HepG2 (cell line): ENCODE measurements around the gene RAN. TPM values are rescaled to one million over a fixed set of nuclear protein-coding genes. Genes with fewer than 3 reads are reported as not detected.

ENCODE experiments used
- ATAC-seq: fragments of 200-7000 bp; cut with Tn5 transposase; 3 replicates; pipeline ENCODE4 v1.9.1; 2020; ENCODE audit warnings: mild to moderate bottlenecking, moderate library complexity
- BruUV-seq: library from RNA; stranded (reverse); fragments of 400-500 nt; replicated peaks from 2 replicates; lab custom pipeline; 2021; lab: Mats Ljungman, UMichigan
- CTCF ChIA-PET: fragments of 300-600 bp; formaldehyde crosslinking; extraction: SDS; loops from one replicate; lab custom pipeline; 2021; ENCODE audit warnings: low total read pairs, inconsistent platforms, low intra/inter-chr PET ratio; lab: Yijun Ruan, JAX
- POLR2A ChIA-PET: fragments of 350-600 bp; sonication (Branson Sonifier 250); formaldehyde crosslinking; loops from one replicate; lab custom pipeline; 2020; ENCODE audit warnings: antibody characterized with exemption, inconsistent platforms; lab: Yijun Ruan, JAX
- DNase-seq: peaks from one replicate; pipeline ENCODE4 v3.0.0-alpha.2; 2015; ENCODE audit warnings: low spot score
- FAIRE-seq: peaks from 3 replicates; lab custom pipeline; 2011; peaks lifted over from hg19 to GRCh38; lab: Jason Lieb, UNC
- H2AFZ ChIP-seq: one replicate; pipeline ENCODE4 v1.6.1; 2011; ENCODE audit warnings: low read length, inconsistent platforms
- H3K27ac ChIP-seq: fragments of 300-600 bp; 3 replicates; pipeline ENCODE4 v1.8.0; 2011; ENCODE audit warnings: mixed run types, mild to moderate bottlenecking, mixed read lengths, low read length, inconsistent platforms; ENCODE audit not compliant: insufficient read depth; ENCODE audit errors: extremely low read length
- H3K27me3 ChIP-seq, 2 experiments: fragments of 200-600 bp in 1 of 2; 2 replicates in 1 of 2; 3 replicates in 1 of 2; pipeline versions ENCODE4 v1.6.0 to v1.8.0; 2011; ENCODE audit warnings: low read length in 2 of 2, mild to moderate bottlenecking in 2 of 2, moderate library complexity in 2 of 2, inconsistent platforms in 1 of 2; ENCODE audit not compliant: insufficient read depth in 2 of 2, control insufficient read depth in 1 of 2
- H3K36me3 ChIP-seq, 2 experiments: fragments of 200-600 bp in 1 of 2; replicated peaks in 1 of 2; 2 replicates in 1 of 2; 3 replicates in 1 of 2; pipeline versions ENCODE4 v1.5.1 to v1.8.0; 2011; ENCODE audit warnings: low read length in 2 of 2, inconsistent platforms in 1 of 2; ENCODE audit not compliant: insufficient read depth in 2 of 2, control insufficient read depth in 1 of 2
- H3K4me1 ChIP-seq: 2 replicates; pipeline ENCODE4 v1.5.1; 2012; ENCODE audit warnings: low read length, inconsistent platforms; ENCODE audit not compliant: insufficient read depth
- H3K4me2 ChIP-seq: 2 replicates; pipeline ENCODE4 v1.6.0; 2011; ENCODE audit warnings: low read depth, low read length, inconsistent platforms
- H3K4me3 ChIP-seq, 3 experiments: fragments of 200-600 bp in 1 of 3; sonication (generic), shearing (Covaris generic) in 1 of 3; replicated peaks in 1 of 3; 2 replicates each; pipeline ENCODE4 v1.5.1; 2011 to 2016; ENCODE audit warnings: low read length in 3 of 3, inconsistent platforms in 2 of 3, low read depth in 2 of 3, mild to moderate bottlenecking in 2 of 3, control low read depth in 1 of 3, mixed read lengths in 1 of 3; ENCODE audit not compliant: insufficient read depth in 1 of 3
- H3K79me2 ChIP-seq: one replicate; pipeline ENCODE4 v1.6.1; 2011; ENCODE audit warnings: low read length, inconsistent platforms; ENCODE audit not compliant: insufficient read depth
- H3K9ac ChIP-seq: 2 replicates; pipeline ENCODE4 v1.6.0; 2011; ENCODE audit warnings: mild to moderate bottlenecking, low read depth, low read length, inconsistent platforms; ENCODE audit not compliant: insufficient read depth
- H3K9me3 ChIP-seq: 2 replicates; pipeline ENCODE4 v1.5.1; 2012; ENCODE audit warnings: mild to moderate bottlenecking, low read length
- H4K20me1 ChIP-seq: 2 replicates; pipeline ENCODE4 v1.6.0; 2011; ENCODE audit warnings: inconsistent platforms, mild to moderate bottlenecking, low read length, moderate library complexity; ENCODE audit not compliant: insufficient read depth
- DMAP1 ChIP-seq: IDR thresholded peaks from 2 replicates; pipeline ENCODE4 v1.6.1; 2016
- EZH2 ChIP-seq: conservative IDR thresholded peaks from 2 replicates; pipeline ENCODE4 v1.6.1; 2012; ENCODE audit warnings: mild to moderate bottlenecking, low read depth, low read length, moderate library complexity
- IRF9 ChIP-seq: sonication (generic); formaldehyde crosslinking; IDR thresholded peaks from 2 replicates; pipeline ENCODE4 v1.8.0; 2022; ENCODE audit warnings: missing genetic modification reagents, mild to moderate bottlenecking, borderline replicate concordance
- JDP2 ChIP-seq: sonication (generic); formaldehyde crosslinking; IDR thresholded peaks from 2 replicates; pipeline ENCODE4 v1.8.1; 2022; ENCODE audit warnings: missing genetic modification reagents, borderline replicate concordance
- NR2C2 ChIP-seq: sonication (generic); formaldehyde crosslinking; IDR thresholded peaks from 2 replicates; pipeline ENCODE4 v1.4.0; 2020; ENCODE audit warnings: missing genetic modification reagents, mild to moderate bottlenecking, moderate library complexity, borderline replicate concordance
- PHF8 ChIP-seq: sonication (generic); formaldehyde crosslinking; IDR thresholded peaks from 2 replicates; pipeline ENCODE4 v1.5.0; 2020; ENCODE audit warnings: missing genetic modification reagents
- POLR2AphosphoS2 ChIP-seq: IDR thresholded peaks from 2 replicates; pipeline ENCODE4 v1.6.1; 2011; ENCODE audit warnings: low read depth, low read length, improper control_type of control experiment
- SP1 ChIP-seq, 2 experiments: fragments of 450-650 bp in 1 of 2; sonication (generic) in 1 of 2; formaldehyde crosslinking in 1 of 2; IDR thresholded peaks; 2 replicates each; pipeline versions ENCODE4 v1.4.0 to v1.6.1; 2016 to 2020; ENCODE audit warnings: missing genetic modification reagents in 1 of 2
- SP140L ChIP-seq: sonication (generic); formaldehyde crosslinking; IDR thresholded peaks from 2 replicates; pipeline ENCODE4 v1.4.0; 2020; ENCODE audit warnings: missing genetic modification reagents, borderline replicate concordance
- TSC22D2 ChIP-seq: sonication (generic); formaldehyde crosslinking; IDR thresholded peaks from 2 replicates; pipeline ENCODE4 v1.5.1; 2020; ENCODE audit warnings: missing genetic modification reagents, mild to moderate bottlenecking, borderline replicate concordance
- ZNF335 ChIP-seq: sonication (generic); formaldehyde crosslinking; IDR thresholded peaks from 2 replicates; pipeline ENCODE4 v1.4.0; 2020; ENCODE audit warnings: missing genetic modification reagents
- ZNF792 ChIP-seq: IDR thresholded peaks from 2 replicates; pipeline ENCODE4 v1.6.1; 2016
- WGBS: methylation state at CpG from one replicate; pipeline ENCODE4 v1.1.6; 2017; ENCODE audit warnings: low lambda C conversion rate; 5-methylcytosine and 5-hydroxymethylcytosine counted together
- in situ Hi-C: cut with HindIII; loops from 2 replicates; pipeline ENCODE4 v1.10.0; 2017; ENCODE audit warnings: low pct_unique_long_range_greater_than_20kb; ENCODE audit not compliant: extremely low pct_ligation_motif_present
- intact Hi-C: fragments of 100-400 bp; cut with micrococcal nuclease; formaldehyde crosslinking; loops from one replicate; pipeline ENCODE4 v1.10.0; 2022; ENCODE audit not compliant: unreplicated experiment
- polyA plus RNA-seq, 8 experiments: library from polyadenylated mRNA; depleted of rRNA in 3 of 8; stranded (reverse) in 7 of 8; unstranded in 1 of 8; fragments of >200 nt; fragmentation: Illumina TruSeq in 4 of 8; extraction: Trizol in 4 of 8; gene quantifications; 2 replicates each; pipeline versions ENCODE4 v1.2.1 to v1.2.3, GENCODE V29; 2011 to 2016; ENCODE audit warnings: low read depth in 4 of 8, missing spikeins in 1 of 8, mixed read lengths in 1 of 8; ENCODE audit not compliant: insufficient read depth in 1 of 8
- total RNA-seq, 5 experiments: library from RNA; depleted of rRNA; stranded (reverse); fragments of >200 nt; fragmentation: Illumina TruSeq; extraction: Trizol; gene quantifications; 2 replicates each; pipeline ENCODE4 v1.2.3, GENCODE V29; 2016; ENCODE audit warnings: low read depth in 1 of 5
- TF ChIP-seq, protein P1 (sequence below): sonication (generic); formaldehyde crosslinking; IDR thresholded peaks from 2 replicates; pipeline ENCODE4 v1.8.0; 2022; ENCODE audit warnings: missing genetic modification reagents, mild to moderate bottlenecking, moderate library complexity, borderline replicate concordance

RAN gene
- total and polyA plus RNA-seq, 2 of the 13 experiments (the other 11 are each of a cell fraction or from before 2014, with no cell fraction given): 1,335 to 1,630 TPM

GRCh38 chr12:130919086-130919485 is 47.2 kb downstream of the RAN start:
- H3K4me2 ChIP-seq: no peak overlapping the region
- TF ChIP-seq SP140L (CRISPR knock-in tag) (no peak), EZH2 (no peak), ZNF792 (CRISPR knock-in tag) (no peak), TSC22D2 (CRISPR knock-in tag) (no peak), NR2C2 (CRISPR knock-in tag) (no peak), JDP2 (no peak), ZNF335 (CRISPR knock-in tag) (no peak), IRF9 (CRISPR knock-in tag) (no peak), SP1 (IDR thresholded peaks at IDR 0.05) (no peak), SP1 (CRISPR knock-in tag; IDR thresholded peaks at IDR 0.05) (no peak), PHF8 (CRISPR knock-in tag) (no peak), DMAP1 (CRISPR knock-in tag) (no peak), POLR2AphosphoS2 (no peak)
- TF ChIP-seq, protein P1, sequence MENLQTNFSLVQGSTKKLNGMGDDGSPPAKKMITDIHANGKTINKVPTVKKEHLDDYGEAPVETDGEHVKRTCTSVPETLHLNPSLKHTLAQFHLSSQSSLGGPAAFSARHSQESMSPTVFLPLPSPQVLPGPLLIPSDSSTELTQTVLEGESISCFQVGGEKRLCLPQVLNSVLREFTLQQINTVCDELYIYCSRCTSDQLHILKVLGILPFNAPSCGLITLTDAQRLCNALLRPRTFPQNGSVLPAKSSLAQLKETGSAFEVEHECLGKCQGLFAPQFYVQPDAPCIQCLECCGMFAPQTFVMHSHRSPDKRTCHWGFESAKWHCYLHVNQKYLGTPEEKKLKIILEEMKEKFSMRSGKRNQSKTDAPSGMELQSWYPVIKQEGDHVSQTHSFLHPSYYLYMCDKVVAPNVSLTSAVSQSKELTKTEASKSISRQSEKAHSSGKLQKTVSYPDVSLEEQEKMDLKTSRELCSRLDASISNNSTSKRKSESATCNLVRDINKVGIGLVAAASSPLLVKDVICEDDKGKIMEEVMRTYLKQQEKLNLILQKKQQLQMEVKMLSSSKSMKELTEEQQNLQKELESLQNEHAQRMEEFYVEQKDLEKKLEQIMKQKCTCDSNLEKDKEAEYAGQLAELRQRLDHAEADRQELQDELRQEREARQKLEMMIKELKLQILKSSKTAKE (CRISPR knock-in tag): no peak
- no peak for DNase-seq
- 16% methylated on average over 1 of the region's 1 CpG for WGBS
- CTCF ChIA-PET: interaction anchor here (4.5 kb wide), 1 partner anchor 213 kb away, joined by 43 read pairs; no protein-coding TSS in a partner anchor
- H3K9me3 ChIP-seq: peaks cover 9% of the 10 kb centered on the region; the same call in 1 of the 2 replicates
- no peak for FAIRE-seq
- no peak overlapping the region for H3K27ac ChIP-seq
- H3K27me3 ChIP-seq: 0 out of 5 replicates have a peak, but pooled peaks cover 1 to 9% of the 10 kb centered on the region in 2 experiments
- H3K9ac ChIP-seq: no peak overlapping the region
- H3K36me3 ChIP-seq: no peaks in the 10 kb centered on the region
- in situ Hi-C loops: loop anchor here (5.0 to 25.0 kb wide), 2 partner anchors 218 to 543 kb away; no protein-coding TSS in a partner anchor
- peaks cover 25% of the 10 kb centered on the region for H3K4me1 ChIP-seq
- no peaks in the 10 kb centered on the region for H4K20me1 ChIP-seq
- ATAC-seq: no peak
- POLR2A ChIA-PET: interaction anchor here (1.0 kb wide), 1 partner anchor 213 kb away, joined by 3 read pairs; no protein-coding TSS in a partner anchor
- no peaks in the 10 kb centered on the region for H3K79me2 ChIP-seq
- intact Hi-C loops: loop anchor here (5.0 kb wide), 1 partner anchor 63 kb away; no protein-coding TSS in a partner anchor
- H3K4me3 ChIP-seq: no peak overlapping the region
- H2AFZ ChIP-seq: no peak overlapping the region
- no TSS peak for BruUV-seq
